Measurements from ENCODE around the gene ACOT12.

DNA sequence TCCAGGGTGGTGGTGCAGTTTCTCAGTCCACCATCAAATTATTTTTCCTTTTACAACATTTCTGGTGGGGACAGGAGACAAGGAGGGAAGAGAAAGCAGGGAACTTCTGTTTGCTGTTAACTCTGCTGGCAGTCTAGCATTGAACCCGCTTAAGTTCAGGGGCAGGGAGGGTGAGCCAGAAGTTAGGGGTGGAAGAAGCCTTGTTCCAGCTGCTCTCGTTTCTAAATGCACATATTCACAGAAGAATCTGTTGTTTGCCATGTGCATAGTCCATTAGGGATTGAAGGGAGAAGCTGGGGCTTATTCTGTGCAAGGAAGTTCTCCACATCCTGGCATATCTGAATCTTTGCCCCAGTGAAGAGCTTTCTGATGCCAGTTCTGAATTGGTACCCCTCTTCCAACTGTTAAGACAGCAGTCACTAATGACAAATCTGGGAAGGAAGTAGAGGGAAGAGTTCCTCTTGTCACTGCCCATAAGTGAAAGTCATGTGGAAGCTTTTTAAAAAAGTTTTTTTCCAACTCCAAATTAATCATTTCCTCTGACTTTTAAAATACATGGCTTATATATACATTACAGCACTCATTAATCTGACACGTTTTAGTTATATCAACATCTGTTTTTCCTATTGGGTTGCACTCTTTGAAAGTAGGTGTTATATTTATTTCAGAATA lies 32.6 kb upstream of the ACOT12 start:
- TF ChIP-seq, protein P1, sequence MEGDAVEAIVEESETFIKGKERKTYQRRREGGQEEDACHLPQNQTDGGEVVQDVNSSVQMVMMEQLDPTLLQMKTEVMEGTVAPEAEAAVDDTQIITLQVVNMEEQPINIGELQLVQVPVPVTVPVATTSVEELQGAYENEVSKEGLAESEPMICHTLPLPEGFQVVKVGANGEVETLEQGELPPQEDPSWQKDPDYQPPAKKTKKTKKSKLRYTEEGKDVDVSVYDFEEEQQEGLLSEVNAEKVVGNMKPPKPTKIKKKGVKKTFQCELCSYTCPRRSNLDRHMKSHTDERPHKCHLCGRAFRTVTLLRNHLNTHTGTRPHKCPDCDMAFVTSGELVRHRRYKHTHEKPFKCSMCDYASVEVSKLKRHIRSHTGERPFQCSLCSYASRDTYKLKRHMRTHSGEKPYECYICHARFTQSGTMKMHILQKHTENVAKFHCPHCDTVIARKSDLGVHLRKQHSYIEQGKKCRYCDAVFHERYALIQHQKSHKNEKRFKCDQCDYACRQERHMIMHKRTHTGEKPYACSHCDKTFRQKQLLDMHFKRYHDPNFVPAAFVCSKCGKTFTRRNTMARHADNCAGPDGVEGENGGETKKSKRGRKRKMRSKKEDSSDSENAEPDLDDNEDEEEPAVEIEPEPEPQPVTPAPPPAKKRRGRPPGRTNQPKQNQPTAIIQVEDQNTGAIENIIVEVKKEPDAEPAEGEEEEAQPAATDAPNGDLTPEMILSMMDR (IDR thresholded peaks at IDR 0.05) = no peak
- no peak for TF ChIP-seq EZH2 (IDR thresholded peaks at IDR 0.05; ENCODE audit: borderline replicate concordance, insufficient read depth, low read depth, low read length, poor library complexity, severe bottlenecking)
